ENCODE results near the gene OR52K1.
"Not testable (repeated sequence)": the region's sequence is repeated elsewhere in the genome, so short reads cannot be mapped to it uniquely, and the experiment has no call there.

Gene OR52K1

DNA sequence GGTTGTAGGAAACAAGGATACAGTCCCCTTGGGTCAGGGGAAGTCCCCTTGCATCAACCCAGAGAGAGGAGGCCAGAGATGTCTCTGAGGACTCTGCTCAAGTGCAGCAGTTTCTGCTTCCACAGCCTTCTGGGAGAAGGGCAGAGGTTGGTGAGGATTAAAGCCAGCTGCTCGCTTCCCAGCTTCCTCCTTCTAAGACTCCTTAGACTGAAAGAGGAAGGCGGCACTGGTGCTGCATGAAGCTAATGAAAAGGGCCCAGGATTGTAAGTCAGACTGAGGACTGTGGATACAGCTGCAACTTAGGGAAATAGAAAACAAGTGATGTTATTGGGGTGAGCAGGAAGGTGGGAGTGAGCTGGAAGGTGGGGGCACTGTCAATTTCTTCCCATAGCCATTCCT is at the start of gene OR52K1:
Gene OR52K1, plus strand, starts transcription at position 202 of the 400 bp plus-strand sequence. CDS start 6,255 bp downstream, outside the sequence.
- DNase-seq (ENCODE audit: low read depth, low spot score): no peak

DNA sequence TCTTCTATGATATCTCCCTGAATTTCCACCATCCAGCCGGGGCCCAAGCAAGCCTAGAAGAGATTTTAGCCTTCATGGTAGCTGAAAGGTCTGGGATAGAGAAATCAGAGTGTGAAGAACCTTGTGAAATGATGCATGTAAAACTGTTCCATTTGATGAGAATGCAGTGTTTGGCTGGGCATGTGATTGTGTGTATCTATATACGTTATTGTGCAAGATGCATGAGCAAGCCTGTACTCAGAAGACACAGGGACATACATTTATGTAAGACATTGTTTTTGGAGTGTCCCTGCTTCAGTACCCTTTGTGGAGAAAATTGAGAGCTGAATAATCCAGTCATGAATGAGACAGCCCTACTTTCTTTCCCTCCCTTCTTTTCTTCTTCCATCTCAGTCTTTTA is 48.6 kb upstream of the OR52K1 start:
- DNase-seq (ENCODE audit: low read depth, low spot score): no peak

DNA sequence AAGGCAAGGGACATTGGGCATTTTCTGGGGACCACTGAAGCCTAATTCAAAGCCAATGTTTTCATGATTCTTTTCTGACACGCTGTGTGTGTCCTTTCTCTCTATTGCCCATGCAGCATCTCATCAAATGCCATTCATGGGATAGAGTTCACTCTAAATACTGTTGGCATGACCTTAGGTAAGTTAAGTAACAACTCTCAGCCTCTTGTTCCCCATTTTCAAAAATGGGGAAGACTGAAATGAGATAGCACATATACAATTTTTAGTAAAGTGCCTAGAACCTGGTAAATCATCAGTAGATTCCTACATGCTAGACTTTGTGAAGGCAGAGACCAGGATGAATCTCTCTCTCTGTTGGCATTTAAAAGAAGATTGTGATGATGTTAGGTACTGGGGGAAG is 46.0 kb upstream of the OR52K1 start:
- DNase-seq (ENCODE audit: low read depth, low spot score): no peak

DNA sequence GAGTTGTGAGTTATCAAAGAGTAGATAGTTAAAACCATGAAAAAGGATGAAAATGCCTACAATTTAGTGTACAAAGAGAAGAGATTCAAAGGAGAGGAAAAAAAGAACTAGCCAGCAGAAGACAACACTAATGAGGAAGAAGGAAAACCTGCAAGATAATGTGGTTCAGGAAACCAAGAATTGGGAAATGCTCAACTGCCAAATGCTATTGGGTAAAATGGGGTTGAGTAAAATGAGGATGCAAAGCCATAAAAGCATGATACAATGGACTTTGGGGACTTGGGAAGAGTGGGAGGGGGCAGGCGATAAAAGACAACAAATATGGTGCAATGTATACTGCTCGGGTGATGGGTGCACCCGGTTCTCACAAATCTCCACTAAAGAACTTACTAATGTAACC is 40.9 kb upstream of the OR52K1 start:
- no peak for DNase-seq (ENCODE audit: low read depth, low spot score)

DNA sequence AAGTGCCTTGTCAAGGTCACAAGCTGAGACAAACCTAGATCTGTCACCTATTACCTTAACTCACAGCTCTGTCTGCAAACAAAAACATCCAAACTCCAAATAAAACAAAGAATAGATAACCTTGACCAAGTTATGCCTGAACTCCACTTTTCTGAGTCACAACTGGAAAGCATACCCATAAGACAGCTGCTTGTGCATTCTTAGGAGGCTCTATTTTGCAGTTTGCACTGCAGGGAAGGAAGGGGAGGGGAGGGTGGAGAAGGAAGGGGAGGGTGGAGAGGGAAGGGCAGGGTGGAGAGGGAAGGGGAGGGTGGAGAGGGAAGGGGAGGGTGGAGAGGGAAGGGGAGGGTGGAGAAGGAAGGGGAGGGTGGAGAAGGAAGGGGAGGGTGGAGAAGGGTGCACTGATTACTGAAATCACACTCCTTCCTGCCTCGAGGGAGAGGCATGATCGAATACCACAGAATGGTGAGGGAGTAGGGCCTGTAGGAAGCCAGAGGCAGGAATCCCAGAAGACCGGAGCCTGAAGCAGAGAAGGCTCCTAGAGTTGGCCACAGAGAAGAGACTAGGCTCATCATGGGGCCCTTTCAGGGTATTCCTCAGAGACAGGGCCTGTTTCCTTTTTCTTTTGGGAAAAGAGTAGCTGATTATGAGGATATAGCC is 39.1 kb upstream of the OR52K1 start:
- no peak for DNase-seq (ENCODE audit: low read depth, low spot score)

DNA sequence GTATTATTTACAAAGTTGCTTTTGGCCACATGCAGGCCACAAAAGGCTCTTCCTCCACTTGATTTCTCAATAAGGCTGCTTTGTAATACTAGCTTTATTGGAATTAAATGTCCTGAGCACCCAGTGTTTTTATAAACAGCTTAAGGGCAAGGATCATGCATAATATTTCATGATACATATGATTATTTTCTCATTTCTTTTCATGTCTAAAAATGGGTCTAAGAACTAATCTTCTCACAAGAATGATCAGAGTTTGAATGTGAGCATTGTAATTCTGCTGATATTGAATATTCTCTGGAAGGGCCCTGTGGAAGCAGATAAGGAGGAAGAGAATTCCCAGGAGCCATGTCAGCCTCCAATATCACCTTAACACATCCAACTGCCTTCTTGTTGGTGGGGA is 33.5 kb upstream of the OR52K1 start, which contains the start of gene OR52K2:
Gene OR52K2, plus strand, starts transcription at position 301 of the 400 bp plus-strand sequence. Its CDS starts 45 bp downstream, at position 346.
- no peak for DNase-seq (ENCODE audit: low read depth, low spot score)

DNA sequence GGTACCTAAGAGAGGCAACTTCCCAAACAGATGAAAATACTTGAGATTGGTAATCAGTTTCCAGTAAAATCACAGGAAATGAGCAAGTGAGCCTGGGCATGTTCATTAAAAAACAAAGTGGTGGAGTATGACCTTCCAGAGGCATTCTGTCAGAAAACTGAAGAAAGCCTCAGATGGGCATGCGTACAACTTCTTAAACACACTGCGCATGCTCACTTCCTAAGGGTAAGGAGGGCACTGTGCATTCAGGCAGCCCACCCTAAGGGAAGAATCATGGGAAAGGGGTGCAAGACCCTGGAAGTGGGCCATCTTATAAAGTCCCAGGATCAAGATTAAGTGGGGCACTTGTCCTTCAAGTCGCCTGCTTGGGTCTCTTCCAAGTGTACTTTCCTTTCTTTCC is 29.3 kb upstream of the OR52K1 start:
- no peak for DNase-seq (ENCODE audit: low read depth, low spot score)

DNA sequence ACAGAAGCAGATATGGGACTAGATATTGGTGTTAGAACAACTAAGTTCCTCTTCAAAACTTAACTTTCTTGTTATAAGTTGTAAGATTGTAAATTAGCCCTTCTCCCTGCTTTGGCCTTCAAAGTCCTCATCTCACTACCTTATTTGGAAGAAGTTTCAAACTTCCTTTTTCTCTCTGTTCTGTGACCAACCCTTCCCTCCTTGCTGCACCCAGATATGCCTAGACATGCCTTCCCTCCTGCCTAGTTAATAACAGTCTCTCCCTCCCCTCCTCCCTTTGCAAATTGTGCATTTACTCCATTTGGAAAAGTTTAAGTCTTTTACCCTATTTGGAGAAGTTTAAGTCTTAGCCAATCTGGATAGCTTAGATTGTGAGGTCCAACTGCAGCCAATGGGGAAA is 28.4 kb upstream of the OR52K1 start:
- DNase-seq (ENCODE audit: low read depth, low spot score): no peak

DNA sequence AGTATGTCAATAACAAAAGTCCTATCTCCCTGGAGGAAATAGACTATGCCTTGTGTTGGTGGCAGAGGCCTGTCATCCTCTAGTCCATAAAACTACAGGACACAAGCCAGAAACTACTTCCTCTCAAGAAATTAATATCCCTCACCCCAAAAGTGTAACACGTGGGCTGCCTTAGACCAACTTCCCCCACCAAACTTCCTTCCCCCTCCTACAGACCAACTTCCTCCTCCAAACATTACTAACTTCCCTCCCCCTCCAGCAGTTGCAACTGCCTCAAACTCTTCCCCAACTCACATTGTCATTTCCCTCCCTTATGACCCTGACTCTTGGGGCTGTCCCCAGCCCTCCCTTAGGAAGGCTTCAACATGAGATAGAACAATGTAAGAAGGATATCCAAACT is 27.0 kb upstream of the OR52K1 start:
- DNase-seq (ENCODE audit: low read depth, low spot score): no peak

DNA sequence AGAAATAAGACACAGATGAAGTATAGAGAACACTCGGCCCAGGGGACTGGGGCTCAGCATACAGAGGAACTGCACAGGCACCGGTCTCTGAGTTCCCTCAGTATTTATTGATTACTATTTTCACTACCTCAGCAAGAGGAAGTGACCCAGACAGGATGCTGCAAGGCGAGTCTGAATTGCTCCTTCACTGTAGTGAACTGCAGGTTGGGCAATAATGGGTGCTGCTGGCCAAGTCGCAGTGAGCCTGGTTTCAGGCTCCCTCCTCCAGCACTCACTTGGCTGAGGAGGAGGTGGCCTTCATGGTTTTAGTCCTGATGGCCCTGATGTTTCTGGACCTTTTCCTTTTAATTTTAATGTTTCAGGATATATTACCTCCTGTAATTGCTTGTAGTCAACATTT is 22.9 kb upstream of the OR52K1 start:
- DNase-seq (ENCODE audit: low read depth, low spot score): no peak

DNA sequence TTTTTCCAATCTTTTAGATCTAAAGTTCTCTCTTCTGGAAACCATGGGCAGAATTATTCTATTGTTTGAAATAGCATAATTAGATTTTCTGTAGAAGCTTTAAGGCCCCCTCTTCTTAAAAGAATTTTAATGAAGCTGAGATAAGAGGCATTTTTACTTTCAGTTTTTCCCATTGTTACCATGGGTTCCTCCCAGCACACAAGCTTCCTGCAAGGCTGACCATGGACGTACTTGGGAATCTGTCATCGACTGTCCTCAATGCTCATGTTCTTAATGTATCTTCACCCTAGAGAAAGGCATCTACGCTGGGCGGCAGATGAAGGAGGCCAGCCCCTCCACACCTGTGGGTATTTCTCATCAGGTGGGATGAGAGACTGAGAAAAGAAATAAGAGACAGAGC is 22.3 kb upstream of the OR52K1 start:
- DNase-seq (ENCODE audit: low read depth, low spot score): no peak

DNA sequence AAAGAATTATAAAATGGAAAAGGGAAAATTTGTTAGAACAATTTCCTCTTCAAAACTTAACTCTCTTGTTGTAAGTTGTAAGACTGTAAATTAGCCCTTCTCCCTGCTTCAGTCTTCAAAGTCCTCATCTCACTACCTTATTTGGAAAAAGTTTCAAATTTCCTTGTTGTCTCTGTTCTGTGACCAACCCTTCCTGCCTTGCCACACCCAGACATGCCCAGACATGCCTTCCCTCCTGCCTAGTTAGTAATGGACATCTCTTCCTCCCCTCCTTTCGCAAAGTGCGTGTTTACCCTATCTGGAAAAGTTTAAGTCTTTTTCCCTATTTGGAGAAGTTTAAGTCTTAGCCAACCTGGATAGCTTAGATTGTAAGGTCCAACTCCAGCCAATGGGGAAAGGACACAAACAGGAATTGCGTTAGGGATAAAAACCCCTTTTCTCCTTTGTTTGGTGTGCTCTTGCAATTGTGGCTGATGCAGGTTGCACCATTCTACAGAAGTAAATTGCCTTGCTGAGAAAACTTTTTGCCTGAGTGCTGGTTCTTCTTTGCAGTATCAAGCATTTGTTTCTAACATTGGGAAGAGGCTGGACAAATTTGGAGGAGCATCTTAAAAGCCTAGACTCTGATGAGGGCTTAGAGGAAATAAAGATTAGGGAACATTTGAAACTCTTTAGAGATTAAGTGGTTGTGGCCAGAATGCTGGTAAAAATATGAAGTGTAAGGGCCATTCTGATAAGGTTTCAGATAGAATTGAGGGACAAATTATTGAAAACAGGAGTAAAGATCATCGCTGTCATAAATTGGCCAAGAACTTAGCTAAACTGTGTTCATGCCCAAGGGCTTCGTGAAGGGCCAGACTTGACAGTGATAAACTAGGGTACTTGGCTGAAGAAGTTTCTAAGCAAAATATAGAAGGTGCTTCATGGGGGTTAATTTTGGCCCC is 18.0 kb upstream of the OR52K1 start:
- no peak for DNase-seq (ENCODE audit: low read depth, low spot score)

DNA sequence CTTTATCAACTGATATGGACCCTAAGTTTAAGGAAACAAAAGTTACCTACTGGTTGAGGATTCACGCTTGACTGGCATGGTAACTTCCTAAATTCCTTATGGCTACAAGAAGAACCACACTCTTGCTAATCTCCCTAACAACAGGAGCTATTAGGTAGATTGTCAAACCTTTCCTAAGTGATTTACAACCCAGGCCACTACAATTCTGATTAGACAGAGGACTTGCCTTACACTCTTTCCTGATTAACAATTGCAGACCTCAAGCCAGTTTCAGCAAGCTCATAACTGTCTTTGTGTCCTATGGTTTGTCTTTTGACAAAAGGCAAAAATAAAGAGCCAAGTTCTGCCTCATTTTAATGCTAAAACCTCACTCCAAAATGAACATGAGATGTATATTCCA is 17.0 kb upstream of the OR52K1 start:
- no peak for DNase-seq (ENCODE audit: low read depth, low spot score)

DNA sequence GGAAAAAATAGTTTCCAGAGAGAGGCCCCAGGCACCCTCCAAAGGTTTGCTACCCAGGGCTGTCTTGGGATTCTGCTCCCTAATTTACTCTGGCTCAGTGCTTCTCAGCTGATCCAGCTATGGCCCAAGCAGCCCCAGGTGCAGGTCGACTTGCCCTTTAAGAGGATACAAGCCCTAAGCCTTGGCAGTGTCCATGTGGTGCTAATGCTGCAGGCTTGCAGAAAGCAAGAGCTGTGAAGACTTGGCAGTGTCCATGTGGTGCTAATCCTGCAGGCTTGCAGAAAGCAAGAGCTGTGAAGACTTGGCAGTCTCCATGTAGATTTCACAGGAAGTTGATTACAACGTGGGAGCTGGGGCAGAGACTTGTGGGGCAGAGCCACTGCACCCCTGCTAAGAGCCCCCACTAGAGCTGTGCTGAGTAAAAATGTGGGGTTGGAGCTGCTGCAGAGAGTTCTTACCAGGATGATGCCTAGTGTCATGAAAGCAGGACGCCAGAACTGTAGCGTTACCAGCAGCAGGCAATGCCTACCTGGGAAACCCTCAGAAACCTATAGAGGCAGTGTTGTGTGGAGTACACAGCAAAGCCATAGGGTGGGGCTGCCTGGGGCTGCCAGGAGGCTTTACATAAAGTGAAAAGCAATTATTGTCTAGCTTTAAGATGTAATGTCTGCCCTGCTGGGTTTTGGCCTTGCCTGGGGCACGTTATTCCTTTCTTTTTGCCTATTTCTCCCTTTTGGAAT is 16.1 kb upstream of the OR52K1 start:
- no peak for DNase-seq (ENCODE audit: low read depth, low spot score)

DNA sequence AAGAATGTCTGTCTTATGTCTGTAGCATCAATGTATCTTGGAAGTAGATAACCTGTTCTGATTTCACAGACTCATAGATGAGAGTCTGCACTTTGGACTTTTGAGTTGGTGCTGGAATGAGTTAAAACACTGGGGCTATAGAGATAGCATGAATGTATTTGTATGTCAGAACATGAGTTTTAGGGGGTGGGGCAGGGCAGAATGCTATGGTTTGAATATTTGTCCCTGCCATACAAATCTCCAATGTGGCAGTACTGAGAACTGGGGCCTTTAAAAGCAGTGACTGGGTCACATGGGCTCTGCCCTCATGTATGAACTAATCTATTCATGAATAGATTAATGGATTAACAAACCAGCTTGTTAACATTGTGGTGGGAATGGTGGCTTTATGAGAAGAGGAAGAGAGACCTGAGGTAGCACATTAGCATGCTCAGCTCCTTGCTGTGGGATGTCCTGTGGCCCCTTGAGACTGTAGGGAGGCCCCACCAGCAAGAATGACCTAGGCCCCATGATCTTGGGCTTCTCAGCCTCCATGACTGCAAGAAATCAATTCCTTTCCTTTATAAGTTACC is 15.5 kb upstream of the OR52K1 start:
- no peak for DNase-seq (ENCODE audit: low read depth, low spot score)

DNA sequence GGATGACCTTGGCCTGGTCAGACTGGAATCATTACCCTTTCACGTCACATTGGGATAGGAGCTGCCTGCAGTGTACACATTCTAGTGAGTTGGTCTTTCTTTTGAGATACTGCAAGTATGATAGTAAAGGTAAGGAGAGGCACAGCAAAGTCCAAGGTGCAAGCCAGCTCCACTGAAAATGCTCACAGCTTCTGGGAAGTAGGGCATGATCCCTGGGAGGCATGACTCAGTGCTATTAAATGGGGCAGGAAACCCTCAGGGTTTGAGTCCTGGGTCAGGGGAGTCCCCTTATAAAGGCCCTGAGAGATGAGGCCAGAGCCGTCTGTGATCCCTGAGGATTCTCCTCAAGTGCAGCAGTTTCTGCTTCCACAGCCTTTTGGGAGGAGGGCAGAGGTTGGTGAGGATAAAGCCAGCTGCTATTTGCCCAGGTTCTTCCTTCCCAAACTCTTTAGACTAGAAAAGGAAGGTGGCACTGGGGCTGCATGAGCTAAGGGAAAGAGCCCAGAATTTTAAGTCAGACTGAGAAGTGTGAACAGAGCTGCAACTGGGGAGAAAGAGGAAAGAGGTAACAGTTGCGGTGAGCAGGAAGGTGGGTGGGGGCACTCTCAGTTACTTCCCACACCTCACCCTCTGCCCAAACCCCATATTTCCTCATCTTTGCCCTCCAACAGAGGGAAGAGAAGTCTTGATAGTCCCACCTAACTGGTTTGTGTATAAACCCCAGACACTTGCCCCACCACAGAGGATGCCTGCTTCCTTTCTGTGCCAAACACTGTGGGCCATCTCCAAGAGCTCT is 14.4 kb upstream of the OR52K1 start:
- DNase-seq (ENCODE audit: low read depth, low spot score): no peak

DNA sequence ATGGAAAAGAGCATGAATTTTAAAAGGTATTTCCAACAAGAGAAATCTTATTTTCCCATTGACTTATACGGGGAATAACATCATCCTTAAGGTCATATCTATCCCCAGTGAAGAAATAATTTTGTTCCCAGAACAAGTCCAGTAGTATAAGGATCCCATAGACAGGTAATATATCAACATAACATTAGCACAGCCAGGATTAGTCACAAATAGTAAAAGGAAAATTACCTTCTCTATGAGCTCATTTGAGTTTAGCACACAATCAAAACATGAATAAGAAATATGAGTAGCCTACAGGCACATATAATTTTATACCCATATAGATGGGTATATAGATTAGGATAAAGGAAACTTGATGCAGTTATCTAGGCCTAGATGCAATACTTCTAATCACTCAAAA is 2.8 kb upstream of the OR52K1 start:
- DNase-seq (ENCODE audit: low read depth, low spot score): no peak

DNA sequence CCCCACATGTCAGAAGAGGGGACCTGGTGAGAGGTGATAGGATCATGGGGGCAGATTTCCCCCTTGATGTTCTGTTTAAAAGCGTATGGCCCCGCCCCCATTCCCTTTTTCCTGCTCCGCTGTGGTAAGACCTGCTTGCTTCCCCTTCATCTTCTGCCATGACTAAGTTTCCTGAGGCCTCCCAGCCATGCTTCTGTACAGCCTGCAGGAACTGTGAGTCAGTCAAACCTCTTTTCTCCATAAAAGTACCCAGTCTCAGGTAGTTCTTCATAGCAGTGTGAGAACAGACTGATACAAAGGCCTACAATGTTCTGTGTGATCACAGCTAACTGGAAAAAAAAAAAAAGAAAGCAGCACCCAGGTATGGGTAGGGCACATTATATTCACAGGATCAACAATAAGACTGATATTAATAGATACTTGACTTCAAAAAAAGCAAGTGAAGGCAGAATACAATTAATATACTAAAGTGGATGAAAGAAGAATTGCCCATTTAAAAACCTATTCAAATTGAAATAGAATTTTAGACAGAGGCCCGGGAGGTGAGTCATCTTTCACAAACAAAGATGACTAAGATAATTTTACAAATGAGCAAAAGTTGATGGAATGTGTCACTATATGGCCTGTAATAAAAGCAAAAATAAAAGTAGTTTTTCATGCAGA is 1.7 kb upstream of the OR52K1 start:
- DNase-seq (ENCODE audit: low read depth, low spot score): no peak

DNA sequence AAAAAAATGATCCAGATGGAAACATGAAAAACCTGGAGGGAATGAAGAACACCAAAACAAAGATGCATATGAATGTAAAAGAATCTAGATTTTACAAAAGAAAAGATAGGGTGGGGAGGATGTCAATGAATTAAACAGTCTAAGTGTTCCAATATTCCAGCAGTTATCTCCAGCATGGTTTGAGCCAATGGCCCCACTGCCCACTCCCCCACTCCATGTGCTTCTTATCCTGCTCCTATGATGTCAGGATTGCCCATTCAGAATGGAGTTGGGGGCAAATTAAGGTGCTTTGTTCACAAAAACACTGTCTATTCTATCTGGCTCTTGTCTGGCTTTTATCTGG is 1.2 kb upstream of the OR52K1 start:
- DNase-seq (ENCODE audit: low read depth, low spot score): no peak

DNA sequence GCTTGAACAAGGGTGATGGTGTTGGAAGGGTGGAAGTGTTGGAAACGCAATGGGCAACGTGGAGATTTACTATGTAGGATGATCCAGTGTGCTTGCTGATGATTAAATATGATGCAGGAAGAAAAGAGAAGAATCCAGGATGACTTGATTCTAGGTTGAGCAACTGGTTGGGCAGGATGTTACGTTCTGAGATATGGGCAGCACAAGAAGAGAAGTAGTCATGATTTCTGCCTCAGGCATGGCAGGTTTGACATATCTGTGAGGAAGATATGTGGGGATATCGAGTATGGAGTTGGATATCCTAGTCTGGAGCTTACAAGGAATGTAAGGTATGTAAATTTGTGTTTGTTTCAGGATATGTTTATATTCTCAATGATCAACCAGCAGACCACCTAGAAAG is 1.9 kb downstream of the OR52K1 start:
- no peak for DNase-seq (ENCODE audit: low read depth, low spot score)

DNA sequence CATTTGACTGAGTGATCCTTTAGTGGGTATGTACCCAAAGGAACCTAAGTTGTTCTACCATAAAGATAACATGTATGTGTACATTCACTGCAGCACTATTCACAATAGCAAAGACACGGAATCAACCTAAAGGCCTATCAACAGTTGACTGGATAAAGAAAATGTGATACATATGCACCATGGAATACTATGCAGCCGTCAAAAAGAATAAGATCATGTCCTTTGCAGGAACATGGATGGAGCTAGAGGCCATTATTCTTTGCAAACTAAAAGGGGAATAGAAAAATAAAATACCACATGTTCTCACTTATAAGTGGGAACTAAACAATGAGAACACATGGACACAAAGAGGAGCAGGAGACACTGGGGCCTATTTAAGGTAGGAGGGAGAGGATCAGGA is 9.0 kb downstream of the OR52K1 start:
- not testable (repeated sequence) for DNase-seq (ENCODE audit: low read depth, low spot score)
